NCI-H2196 treated with DMSO at 0.1 percent for 48 hours (cell line): ENCODE measurements around the gene STN1.

Experiments used
- DNase-seq: peaks from one replicate; lab custom pipeline; 2025; ENCODE audit not compliant: unreplicated experiment; lab: John Stamatoyannopoulos, UW

STN1 gene

DNA sequence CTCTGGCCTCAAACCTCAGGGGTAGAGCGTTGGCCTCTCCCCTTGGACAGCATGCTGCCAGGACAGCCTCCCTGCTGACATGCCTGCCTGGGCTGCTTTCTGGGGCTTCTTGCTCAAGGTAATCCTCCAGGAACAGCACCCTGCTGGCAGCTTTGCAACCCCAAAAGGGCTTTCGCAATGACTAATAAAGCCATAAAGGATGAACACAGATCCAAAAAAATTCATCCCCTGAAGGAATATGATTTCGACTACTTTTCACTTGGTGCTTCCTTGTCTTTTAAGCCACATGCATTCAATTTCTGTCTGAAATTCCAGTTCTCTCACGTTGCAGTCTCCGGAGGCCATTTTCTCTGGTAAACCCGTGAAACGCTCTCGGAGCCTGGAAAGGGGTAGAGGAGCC is 47.5 kb downstream of the STN1 start:
- DNase-seq, result no peak

- DNase-seq, result no peak
These were observed 48.6 kb downstream of the STN1 start for GRCh38 chr10:103869336-103869735.

DNA sequence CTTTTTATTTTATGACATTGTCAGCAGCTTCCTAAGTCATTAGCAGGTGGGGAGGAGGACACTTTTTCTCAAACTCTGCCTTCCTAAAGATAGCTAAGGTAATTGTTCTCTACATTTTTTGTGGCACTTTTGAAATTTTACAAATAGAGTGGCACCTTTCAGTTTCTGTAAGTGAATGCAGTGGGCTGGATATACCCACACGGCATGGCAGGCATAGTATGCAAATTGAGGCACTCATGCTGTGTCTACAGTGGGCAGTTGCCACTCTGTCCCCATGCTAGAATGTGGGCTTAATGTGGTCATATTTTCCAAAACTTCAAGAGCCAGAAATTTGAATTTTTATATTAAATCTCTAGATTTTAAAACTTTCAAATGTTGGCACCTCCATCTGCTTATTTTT is 49.8 kb downstream of the STN1 start:
- no peak for DNase-seq

GRCh38 chr10:103861505-103861904 is 56.5 kb downstream of the STN1 start:
- no peak for DNase-seq

DNA sequence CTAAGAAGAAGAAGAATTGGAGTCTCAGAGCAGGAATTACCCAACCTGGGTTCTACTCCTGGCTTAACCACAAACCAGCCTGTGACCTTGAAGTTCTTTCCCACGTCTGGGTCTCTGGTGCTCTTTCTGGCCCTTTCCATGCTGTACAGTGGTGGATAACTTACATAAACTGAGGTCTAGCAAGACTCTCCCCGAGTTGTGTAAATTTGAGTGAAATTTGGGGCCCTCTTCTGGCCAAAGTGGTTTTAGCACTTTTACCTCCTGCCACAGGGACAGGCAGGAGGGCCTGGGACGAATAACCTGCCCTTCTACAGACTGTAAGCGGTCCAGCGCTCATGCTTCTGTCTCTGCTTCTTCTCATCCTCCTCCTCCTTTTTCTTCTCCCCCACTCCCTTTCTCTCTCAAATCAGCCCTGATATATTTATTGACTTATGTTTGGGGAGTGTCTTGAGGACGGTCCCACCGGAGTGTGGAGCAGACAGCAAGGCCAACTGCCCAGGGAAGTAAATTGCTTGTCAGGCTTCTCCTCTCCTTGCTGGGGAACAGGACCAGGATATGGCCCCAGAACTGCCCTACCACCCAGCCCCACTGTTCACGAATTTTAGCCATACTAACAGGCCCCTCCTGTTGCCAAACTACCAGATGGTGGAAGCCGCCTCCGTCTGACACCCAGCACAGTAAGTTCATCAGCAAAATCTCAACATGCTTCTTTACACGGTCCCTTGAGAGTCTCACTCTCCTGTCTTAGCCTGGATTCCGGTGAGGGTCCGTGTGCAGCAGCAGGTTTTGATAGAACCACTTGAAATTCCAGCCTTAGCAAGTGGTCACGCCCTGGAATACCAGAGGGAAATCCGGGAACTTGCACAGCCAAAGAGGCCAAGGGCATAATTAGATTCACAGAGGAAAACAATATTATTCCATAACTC is 58.6 kb downstream of the STN1 start:
- DNase-seq, result peak; percentile 15

- no peak for DNase-seq
These were observed 59.6 kb downstream of the STN1 start for GRCh38 chr10:103858360-103858759.

- DNase-seq, result no peak
These were observed 61.2 kb downstream of the STN1 start for GRCh38 chr10:103856797-103857170.

- DNase-seq, result no peak
These were observed 61.9 kb downstream of the STN1 start for GRCh38 chr10:103855852-103856796.

DNA sequence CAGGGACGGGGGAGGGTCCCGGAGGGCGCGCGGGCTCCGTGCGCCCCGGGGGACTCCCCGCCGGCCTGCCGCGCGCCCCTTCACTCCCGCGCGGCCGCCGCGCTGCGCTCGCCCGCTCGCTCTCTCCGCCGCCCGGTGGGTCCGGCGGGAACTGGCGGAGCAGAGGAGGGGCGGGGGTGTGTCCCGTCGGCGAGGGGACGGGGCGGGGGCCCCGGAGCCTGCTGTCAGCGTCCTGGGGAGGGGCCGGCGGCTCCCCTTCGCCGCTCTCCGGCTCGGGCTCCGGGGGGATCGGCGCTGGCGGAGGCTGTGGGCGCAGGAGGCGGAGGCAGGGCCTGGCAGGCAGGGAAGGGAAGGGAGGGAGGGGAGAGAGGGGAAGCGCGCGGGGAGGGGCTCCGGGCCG is 62.6 kb downstream of the STN1 start, which contains the start of gene SH3PXD2A:
TSS of gene SH3PXD2A (minus strand) at position 153 of the 400 bp plus-strand sequence. CDS start 310 bp downstream, outside the sequence.
- DNase-seq, result no peak

DNA sequence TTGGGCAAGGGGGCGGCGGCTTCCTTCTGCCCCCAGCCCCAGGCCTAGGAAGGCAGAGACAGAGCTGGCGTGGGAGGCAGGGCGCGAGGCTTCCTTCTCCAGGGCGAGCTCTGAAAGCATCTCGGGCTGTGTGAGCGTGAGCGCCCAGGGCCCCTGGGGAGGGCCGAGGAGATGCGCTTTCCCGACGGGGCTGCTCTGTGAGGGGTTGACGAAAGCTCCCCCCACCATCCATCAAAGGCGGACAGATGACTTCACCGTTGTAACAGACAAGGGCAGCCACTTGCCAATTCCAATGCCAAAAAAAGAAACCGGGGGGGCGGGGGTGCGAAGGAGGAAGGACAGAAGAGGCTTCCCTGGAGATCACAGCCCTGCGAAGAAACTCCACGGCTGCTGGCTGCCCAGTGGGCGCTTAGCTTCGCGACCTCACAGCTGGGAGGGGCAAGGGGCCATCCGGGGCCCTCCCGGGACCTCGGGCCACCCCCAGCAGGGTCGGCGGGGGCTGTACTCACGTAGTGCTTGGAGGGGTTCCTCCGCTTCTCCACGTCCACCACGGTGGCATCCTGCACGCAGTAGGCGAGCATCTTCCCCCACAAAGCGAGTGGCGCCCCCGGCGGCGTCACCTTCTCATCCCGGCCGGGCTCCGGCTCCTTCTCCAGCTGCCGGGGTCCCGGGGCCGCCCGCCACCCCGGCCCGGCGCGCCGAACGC is 63.1 kb downstream of the STN1 start:
- DNase-seq, result no peak

GRCh38 chr10:103854265-103854685 is 63.7 kb downstream of the STN1 start:
- no peak for DNase-seq

- no peak for DNase-seq
These were observed 64.3 kb downstream of the STN1 start for GRCh38 chr10:103853428-103854264.

- no peak for DNase-seq
These were observed 65.1 kb downstream of the STN1 start for GRCh38 chr10:103852856-103853255.

- no peak for DNase-seq
These were observed 65.7 kb downstream of the STN1 start for GRCh38 chr10:103852189-103852711.

DNA sequence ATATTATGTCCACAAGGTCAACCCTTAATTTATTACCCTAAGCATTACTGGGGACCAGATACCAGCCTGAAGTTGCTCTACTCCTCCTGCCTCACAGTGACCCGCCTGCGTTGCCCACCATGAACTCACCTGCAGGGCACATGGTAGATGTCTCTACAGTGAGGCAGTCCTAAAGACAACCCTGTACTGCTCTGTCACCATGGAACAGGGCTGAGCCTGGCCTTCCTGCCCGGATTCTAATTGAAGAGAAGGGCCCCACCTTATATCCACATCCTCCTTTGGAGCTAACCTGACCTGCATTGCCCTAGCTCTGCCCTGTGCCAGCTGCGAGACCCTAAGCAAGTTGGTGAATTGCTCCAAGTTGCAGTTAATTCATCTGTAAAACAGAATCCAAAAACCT is 66.7 kb downstream of the STN1 start:
- DNase-seq, result no peak

DNA sequence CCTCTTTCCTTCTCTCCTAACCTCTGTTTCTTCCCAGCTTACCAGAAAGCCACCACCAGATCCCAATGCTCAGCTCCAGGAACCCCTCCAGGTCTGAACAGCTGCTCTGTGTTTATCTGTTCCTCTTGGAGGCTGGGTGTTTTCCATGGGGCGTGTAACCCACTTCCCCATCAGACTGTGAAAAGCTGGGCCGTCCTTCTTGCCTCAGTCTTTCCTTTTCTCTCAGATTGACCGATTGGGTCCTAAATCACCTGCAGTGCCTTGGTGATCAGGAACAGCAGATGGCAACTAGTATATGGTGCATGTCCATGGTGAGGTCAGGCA is 67.5 kb downstream of the STN1 start:
- no peak for DNase-seq

DNA sequence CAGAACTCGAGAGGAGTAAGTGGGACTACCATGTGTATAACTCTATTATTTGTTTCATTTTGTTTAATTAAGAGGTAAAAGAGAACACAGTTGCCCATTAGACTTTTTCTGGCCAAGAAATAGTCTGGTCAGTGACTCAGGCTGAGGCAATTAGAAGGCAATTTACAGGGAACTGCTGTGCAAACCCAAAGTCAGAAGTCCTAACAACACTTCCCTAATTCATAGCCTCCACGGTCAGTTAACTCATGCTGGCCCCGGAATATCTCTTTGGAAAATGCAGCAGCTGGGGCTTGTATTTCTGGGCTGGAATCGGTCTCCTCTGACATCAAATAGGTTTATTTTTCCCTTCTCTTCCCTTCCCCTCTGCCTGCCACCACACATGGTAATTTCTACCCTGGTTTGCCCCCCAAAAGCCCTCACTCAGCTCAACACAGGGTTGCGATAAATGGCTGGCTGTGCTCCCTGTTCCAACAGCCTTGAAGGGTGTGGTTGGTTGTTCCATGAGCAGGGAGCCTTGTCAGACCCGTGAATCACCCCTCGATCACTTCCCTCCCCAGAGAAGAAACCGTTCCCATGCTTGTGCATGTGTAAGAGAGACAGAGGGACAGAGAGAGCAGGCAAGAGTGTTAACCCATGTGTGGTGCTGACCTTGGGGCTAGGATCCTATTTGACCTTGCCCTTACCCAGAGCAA is 68.0 kb downstream of the STN1 start:
- no peak for DNase-seq

- DNase-seq, result no peak
These were observed 68.6 kb downstream of the STN1 start for GRCh38 chr10:103849212-103849877.

DNA sequence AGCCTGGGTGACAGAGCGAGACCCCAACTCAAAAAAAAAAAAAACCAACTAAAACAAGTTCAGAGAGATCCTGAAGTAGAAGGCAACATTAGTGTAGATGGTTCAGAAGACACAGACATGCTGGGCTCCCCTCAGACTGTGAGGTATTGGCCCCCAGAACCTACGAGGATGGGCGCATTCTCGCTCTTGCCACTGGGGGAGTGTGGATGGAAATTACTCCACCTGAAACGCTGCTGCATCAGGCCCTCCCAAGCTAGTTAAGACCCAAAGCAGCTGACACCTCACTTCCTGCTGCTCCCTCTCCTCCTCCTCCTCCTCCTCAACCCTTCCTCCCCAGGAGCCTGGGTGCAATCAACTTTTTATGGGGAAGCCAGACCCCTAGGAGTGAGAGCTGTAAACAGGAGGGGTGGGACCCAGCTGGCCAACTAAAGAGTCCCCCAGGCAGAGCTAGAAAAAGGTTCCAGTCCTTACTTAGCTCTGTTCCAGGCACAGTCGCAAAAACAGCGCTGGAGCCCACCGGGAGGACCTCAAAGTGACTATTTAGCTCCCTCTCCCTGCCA is 70.0 kb downstream of the STN1 start:
- no peak for DNase-seq
